Measurements from ENCODE around the gene PVR. TPM values are rescaled to one million over a fixed set of nuclear protein-coding genes. Genes with fewer than 3 reads are reported as not detected.
A peak's percentile ranks its signal among the peaks of the same experiment; 100 is the strongest.

Gene PVR
- total and polyA plus RNA-seq, 12 donors = 28.7 to 57.8 (median 45.0) TPM

GRCh38 chr19:44662691-44663385, 19.1 kb downstream of the PVR start:
- intact Hi-C loops (cut with DNase I) = no loop called here
- no peaks in the 10 kb centered on the region for H3K9me3 ChIP-seq (replicated peaks in 1 of 3)

GRCh38 chr19:44663996-44664395, 20.3 kb downstream of the PVR start:
- H3K27me3 ChIP-seq = no peaks in the 10 kb centered on the region
- 93 to 100% (median 97%) methylated on average over 5 of the region's 5 CpGs for WGBS, 4 donors
- no peak for DNase-seq
- H3K4me3 ChIP-seq = no peak overlapping the region
- H3K36me3 ChIP-seq (replicated peaks in 1 of 2) = peaks cover 0 to 34% of the 10 kb centered on the region in 2 donors
- H3K27ac ChIP-seq = no peak overlapping the region
- TF ChIP-seq POLR2A (IDR thresholded peaks at IDR 0.05) = no peak
- no peak for TF ChIP-seq CTCF (IDR thresholded peaks at IDR 0.05)
- peaks cover 0 to 4% of the 10 kb centered on the region in 2 donors for H3K4me1 ChIP-seq (replicated peaks in 1 of 2)
- intact Hi-C loops (cut with DNase I) = no loop called here
- H3K9me3 ChIP-seq (replicated peaks in 1 of 3) = no peaks in the 10 kb centered on the region

More at GRCh38 chr19:44662691-44663385, 19.1 kb downstream of the PVR start:
- no peak for DNase-seq
- peak overlapping the region in 1 of 5 donors; percentile 63 for H3K27ac ChIP-seq
- TF ChIP-seq POLR2A (IDR thresholded peaks at IDR 0.05) (no peak), CTCF (IDR thresholded peaks at IDR 0.05) (no peak)
- no peak overlapping the region for H3K4me3 ChIP-seq
- H3K27me3 ChIP-seq = no peaks in the 10 kb centered on the region
- H3K4me1 ChIP-seq (replicated peaks in 1 of 2) = peaks cover 0 to 4% of the 10 kb centered on the region in 2 donors
- peaks cover 0 to 45% of the 10 kb centered on the region in 2 donors for H3K36me3 ChIP-seq (replicated peaks in 1 of 2)
- 52 to 60% (median 56%) methylated on average over 6 to 7 of the region's 7 CpGs for WGBS, 4 donors

- Histone ChIP-seq H3K9me3 (replicated peaks in 1 of 3) (no peaks in the 10 kb centered on the region), H3K4me1 (replicated peaks in 1 of 2) (peaks cover 0 to 4% of the 10 kb centered on the region in 2 donors), H3K27ac (no peak overlapping the region), H3K27me3 (no peaks in the 10 kb centered on the region), H3K36me3 (replicated peaks in 1 of 2) (peaks cover 0 to 25% of the 10 kb centered on the region in 2 donors), H3K4me3 (no peak overlapping the region)
- intact Hi-C loops (cut with DNase I) = no loop called here
- 87 to 96% (median 92%) methylated on average over 10 of the region's 10 CpGs for WGBS, 4 donors
- TF ChIP-seq POLR2A (IDR thresholded peaks at IDR 0.05) (no peak), CTCF (IDR thresholded peaks at IDR 0.05) (no peak)
- no peak for DNase-seq
These were observed 21.3 kb downstream of the PVR start for GRCh38 chr19:44664976-44665375.

- Histone ChIP-seq H3K36me3 (replicated peaks in 1 of 2) (peaks cover 0 to 7% of the 10 kb centered on the region in 2 donors), H3K4me3 (no peak overlapping the region), H3K27me3 (no peaks in the 10 kb centered on the region), H3K9me3 (replicated peaks in 1 of 3) (no peaks in the 10 kb centered on the region), H3K4me1 (replicated peaks in 1 of 2) (peaks cover 0 to under 1% of the 10 kb centered on the region in 2 donors), H3K27ac (no peak overlapping the region)
- intact Hi-C loops (cut with DNase I) = no loop called here
- no peak for DNase-seq
- 84 to 89% (median 86%) methylated on average over 5 to 7 of the region's 7 CpGs for WGBS, 4 donors
- TF ChIP-seq POLR2A (IDR thresholded peaks at IDR 0.05) (no peak), CTCF (IDR thresholded peaks at IDR 0.05) (no peak)
These were observed 23.3 kb downstream of the PVR start for GRCh38 chr19:44666852-44667556.

Data from adrenal gland (tissue), 12 donors.